ENCODE data around the gene ZC3H14.

The ZC3H14 gene

DNA sequence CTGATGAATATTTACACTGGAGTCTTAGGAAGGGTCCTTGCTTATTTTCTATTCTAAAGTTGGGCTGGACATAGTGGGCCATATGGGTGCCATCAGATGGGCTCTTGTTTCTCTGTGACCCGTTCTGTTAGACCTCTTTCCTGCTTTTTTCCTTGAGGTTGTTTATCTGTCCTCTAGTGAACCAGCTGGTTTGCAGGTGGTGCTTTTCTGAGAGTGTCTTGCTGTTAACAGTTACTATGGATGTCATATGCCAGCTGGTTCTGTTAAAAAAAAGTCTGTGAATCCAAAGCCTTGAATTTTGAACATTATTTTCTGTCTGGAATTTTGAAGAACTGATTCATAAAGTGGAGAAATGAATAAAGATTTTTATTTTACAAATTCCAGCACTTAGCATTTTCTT lies 29.2 kb downstream of the ZC3H14 start:
- Histone ChIP-seq H3K27ac (ENCODE audit: low read length) (no peak overlapping the region), H3K36me3 (ENCODE audit: control insufficient read depth, low read depth, low read length) (peaks cover 78% of the 10 kb centered on the region)

DNA sequence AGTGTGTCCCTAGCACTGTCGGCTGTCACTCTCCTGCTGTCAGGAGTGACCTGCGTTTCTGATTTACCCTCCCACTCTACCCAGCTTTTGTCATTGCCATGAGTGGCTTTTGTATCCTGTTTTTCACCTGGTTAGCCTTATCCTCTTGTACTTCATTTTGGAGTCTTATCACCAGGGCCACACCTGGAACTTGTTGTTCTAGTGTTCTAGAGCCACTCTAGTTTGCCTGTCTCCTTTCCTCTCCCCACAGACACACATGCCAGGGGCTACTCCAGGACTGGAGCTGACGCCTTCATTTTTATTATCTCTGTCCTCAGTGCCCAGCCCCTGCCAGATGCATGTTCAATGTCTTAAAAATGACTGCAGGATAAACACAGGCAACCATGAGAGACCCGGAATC lies 34.2 kb downstream of the ZC3H14 start:
- Histone ChIP-seq H3K27ac (ENCODE audit: low read length) (no peak overlapping the region), H3K36me3 (ENCODE audit: control insufficient read depth, low read depth, low read length) (peaks cover 81% of the 10 kb centered on the region), H3K27me3 (ENCODE audit: control insufficient read depth, insufficient read depth, low read length) (no peaks in the 10 kb centered on the region), H3K4me3 (ENCODE audit: low read length) (no peak overlapping the region), H3K9ac (ENCODE audit: low read length) (no peak overlapping the region), H3K4me1 (ENCODE audit: control insufficient read depth, low read depth, low read length) (no peaks in the 10 kb centered on the region), H3K9me3 (ENCODE audit: control insufficient read depth, low read depth, low read length) (no peaks in the 10 kb centered on the region)

More for the DNA sequence above, 29.2 kb downstream of the ZC3H14 start:
- no peaks in the 10 kb centered on the region for H3K9me3 ChIP-seq (ENCODE audit: control insufficient read depth, low read depth, low read length)
- H3K4me3 ChIP-seq (ENCODE audit: low read length), result no peak overlapping the region
- no peaks in the 10 kb centered on the region for H3K27me3 ChIP-seq (ENCODE audit: control insufficient read depth, insufficient read depth, low read length)
- no peaks in the 10 kb centered on the region for H3K4me1 ChIP-seq (ENCODE audit: control insufficient read depth, low read depth, low read length)
- no peak overlapping the region for H3K9ac ChIP-seq (ENCODE audit: low read length)

DNA sequence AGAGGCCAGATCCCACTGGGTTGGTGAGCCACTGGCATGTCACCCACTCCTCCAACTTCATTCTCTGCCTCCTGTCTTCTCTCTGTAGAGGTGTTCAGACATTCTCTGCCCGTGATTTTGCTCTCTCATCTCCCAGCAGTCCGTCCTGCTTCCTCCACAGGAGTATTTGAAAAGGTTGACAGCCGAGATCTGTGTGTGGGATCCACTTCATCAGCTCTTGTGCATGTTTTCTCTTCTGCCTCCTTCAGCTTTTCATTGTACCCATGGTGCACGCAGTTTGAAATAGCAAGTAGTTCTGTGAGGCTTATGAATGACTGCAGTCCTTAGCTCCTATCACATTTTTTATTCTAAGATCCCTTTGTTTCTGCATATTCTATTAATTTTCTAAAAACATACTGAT lies 34.8 kb downstream of the ZC3H14 start:
- Histone ChIP-seq H3K9me3 (ENCODE audit: control insufficient read depth, low read depth, low read length) (no peaks in the 10 kb centered on the region), H3K36me3 (ENCODE audit: control insufficient read depth, low read depth, low read length) (peaks cover 84% of the 10 kb centered on the region), H3K27ac (ENCODE audit: low read length) (no peak overlapping the region), H3K9ac (ENCODE audit: low read length) (no peak overlapping the region), H3K27me3 (ENCODE audit: control insufficient read depth, insufficient read depth, low read length) (no peaks in the 10 kb centered on the region), H3K4me1 (ENCODE audit: control insufficient read depth, low read depth, low read length) (no peaks in the 10 kb centered on the region), H3K4me3 (ENCODE audit: low read length) (no peak overlapping the region)

DNA sequence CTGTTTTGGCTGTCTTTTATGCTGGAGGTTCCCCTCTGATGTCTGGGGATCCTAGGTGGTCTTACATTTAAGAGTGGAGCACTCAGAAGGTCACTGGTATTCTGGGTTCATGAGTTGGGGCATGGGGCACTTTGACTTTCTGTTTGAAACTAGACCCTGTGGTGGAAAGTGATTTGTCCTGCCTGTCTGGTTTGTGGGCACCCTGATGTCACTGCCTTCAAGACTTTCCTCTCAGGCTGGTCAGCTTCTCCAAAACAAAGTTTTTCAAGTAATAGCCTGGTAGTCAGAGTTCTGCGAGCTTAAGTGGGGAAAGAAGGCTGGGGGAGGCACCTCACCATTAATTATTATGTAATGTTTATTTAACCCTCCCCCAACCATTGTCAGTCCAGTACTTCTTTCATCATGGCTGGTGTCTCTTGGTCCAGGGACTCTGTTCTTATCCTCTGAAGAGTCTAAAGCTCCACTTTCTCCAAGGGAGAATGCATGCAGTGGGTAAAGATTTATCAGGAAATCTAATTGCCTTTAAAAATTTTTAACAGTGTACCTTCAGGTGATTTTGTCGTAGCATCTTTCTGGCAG lies 35.3 kb downstream of the ZC3H14 start:
- Histone ChIP-seq H3K9ac (ENCODE audit: low read length) (no peak overlapping the region), H3K27ac (ENCODE audit: low read length) (no peak overlapping the region), H3K4me1 (ENCODE audit: control insufficient read depth, low read depth, low read length) (no peaks in the 10 kb centered on the region), H3K4me3 (ENCODE audit: low read length) (no peak overlapping the region), H3K27me3 (ENCODE audit: control insufficient read depth, insufficient read depth, low read length) (no peaks in the 10 kb centered on the region), H3K9me3 (ENCODE audit: control insufficient read depth, low read depth, low read length) (no peaks in the 10 kb centered on the region), H3K36me3 (ENCODE audit: control insufficient read depth, low read depth, low read length) (peaks cover 90% of the 10 kb centered on the region)

DNA sequence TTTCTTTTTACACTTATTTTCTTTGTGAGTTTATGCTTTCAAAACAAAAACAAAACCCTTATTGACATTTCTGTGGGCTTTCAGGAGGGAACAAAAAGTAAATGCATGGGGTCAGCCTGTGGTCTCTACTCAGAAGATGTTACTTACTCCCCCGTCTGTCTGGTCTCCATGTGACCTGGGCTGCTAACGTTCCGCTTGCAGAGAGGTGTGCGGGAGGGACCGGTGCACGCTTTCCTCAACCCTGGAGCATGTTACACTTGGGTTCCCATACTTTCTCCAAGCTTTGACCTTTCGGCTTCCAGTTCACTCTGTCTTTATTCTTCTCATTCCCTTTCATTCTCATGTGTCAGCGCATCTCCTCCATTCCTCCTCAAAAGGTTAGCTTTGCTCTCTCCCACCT lies 36.5 kb downstream of the ZC3H14 start:
- Histone ChIP-seq H3K36me3 (ENCODE audit: control insufficient read depth, low read depth, low read length) (peaks cover 93% of the 10 kb centered on the region), H3K27ac (ENCODE audit: low read length) (no peak overlapping the region)

DNA sequence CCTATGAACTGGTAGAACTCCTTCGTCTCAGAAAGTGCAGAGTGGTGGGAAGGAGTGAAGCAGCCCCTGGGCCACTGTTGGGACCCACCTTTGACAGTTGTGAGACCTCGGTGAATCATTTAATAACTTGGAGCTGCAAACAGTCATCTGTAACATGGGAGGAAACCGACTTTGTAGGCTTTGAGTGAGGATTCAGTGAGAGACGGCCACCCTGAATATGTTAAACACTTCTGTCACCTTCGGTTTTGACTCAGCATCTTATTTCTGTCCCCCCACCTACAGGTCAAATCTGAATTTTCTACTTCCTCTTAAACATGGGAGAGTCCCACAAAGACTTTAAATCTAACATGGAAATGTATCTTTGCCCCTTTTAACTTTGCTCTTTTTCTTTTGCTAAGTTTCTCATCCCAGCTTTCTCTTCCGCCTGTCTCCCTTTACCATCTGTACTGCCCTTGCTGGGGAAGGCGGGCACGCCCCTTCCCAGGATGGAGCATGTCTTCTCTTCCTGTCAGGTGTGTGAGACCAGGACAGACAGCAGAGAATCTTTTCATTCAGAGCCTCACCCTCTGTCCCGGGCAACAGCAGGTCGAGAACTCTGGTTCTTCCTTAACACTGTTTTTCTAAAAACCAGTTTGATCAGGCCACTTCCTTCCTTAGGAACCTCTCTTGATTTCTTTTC lies 37.1 kb downstream of the ZC3H14 start:
- no peaks in the 10 kb centered on the region for H3K9me3 ChIP-seq (ENCODE audit: control insufficient read depth, low read depth, low read length)
- no peak overlapping the region for H3K4me3 ChIP-seq (ENCODE audit: low read length)
- H3K9ac ChIP-seq (ENCODE audit: low read length), result no peak overlapping the region
- H3K27me3 ChIP-seq (ENCODE audit: control insufficient read depth, insufficient read depth, low read length), result no peaks in the 10 kb centered on the region
- H3K27ac ChIP-seq (ENCODE audit: low read length), result no peak overlapping the region
- peaks cover 93% of the 10 kb centered on the region for H3K36me3 ChIP-seq (ENCODE audit: control insufficient read depth, low read depth, low read length)
- no peaks in the 10 kb centered on the region for H3K4me1 ChIP-seq (ENCODE audit: control insufficient read depth, low read depth, low read length)

More for the DNA sequence above, 36.5 kb downstream of the ZC3H14 start:
- Histone ChIP-seq H3K4me3 (ENCODE audit: low read length) (no peak overlapping the region), H3K4me1 (ENCODE audit: control insufficient read depth, low read depth, low read length) (no peaks in the 10 kb centered on the region), H3K27me3 (ENCODE audit: control insufficient read depth, insufficient read depth, low read length) (no peaks in the 10 kb centered on the region), H3K9me3 (ENCODE audit: control insufficient read depth, low read depth, low read length) (no peaks in the 10 kb centered on the region), H3K9ac (ENCODE audit: low read length) (no peak overlapping the region)

DNA sequence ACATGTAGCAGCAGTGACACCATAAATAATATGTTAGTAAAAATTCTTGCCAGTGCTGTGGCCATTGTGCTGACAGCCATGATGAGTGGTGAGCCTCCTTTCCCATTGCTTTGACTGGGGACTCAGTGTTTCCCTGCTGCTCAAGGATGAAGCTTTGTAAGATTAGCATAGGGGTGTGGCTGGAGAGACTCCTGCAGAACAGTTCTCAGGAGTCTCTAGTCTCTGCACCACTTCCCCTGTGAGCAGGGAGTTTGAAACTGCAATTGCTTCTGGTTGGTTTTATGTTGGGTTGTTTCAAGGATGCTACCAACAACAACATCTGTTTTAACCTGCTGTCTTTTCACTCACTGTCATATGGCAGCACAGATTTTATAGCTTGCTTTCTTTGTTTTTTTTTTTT lies 41.4 kb downstream of the ZC3H14 start:
- Histone ChIP-seq H3K9ac (ENCODE audit: low read length) (no peak overlapping the region), H3K4me3 (ENCODE audit: low read length) (no peak overlapping the region), H3K4me1 (ENCODE audit: control insufficient read depth, low read depth, low read length) (no peaks in the 10 kb centered on the region), H3K9me3 (ENCODE audit: control insufficient read depth, low read depth, low read length) (no peaks in the 10 kb centered on the region), H3K27ac (ENCODE audit: low read length) (no peak overlapping the region), H3K36me3 (ENCODE audit: control insufficient read depth, low read depth, low read length) (peaks cover 92% of the 10 kb centered on the region), H3K27me3 (ENCODE audit: control insufficient read depth, insufficient read depth, low read length) (no peaks in the 10 kb centered on the region)

DNA sequence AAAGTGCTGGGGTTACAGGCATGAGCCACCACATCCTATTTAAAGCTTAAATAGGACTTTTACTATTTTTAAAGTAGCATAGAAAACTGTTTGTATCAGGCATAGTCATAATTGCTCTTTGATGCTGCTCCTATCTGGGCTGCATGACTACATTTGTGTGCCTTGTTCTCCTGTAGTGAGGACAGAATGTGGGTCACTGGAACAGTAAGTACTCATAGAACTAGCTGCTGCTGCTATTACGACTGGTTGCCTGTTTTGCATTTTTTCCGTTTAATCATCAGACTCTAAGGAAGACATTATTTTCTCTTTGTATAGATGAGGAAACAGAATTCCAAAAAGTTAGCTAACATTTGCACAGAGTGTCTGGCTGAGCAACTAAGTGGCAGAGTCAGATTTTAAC lies 42.8 kb downstream of the ZC3H14 start:
- peaks cover 93% of the 10 kb centered on the region for H3K36me3 ChIP-seq (ENCODE audit: control insufficient read depth, low read depth, low read length)
- H3K9me3 ChIP-seq (ENCODE audit: control insufficient read depth, low read depth, low read length), result no peaks in the 10 kb centered on the region
- H3K27me3 ChIP-seq (ENCODE audit: control insufficient read depth, insufficient read depth, low read length), result no peaks in the 10 kb centered on the region
- H3K27ac ChIP-seq (ENCODE audit: low read length), result no peak overlapping the region
- H3K4me3 ChIP-seq (ENCODE audit: low read length), result no peak overlapping the region
- no peaks in the 10 kb centered on the region for H3K4me1 ChIP-seq (ENCODE audit: control insufficient read depth, low read depth, low read length)
- H3K9ac ChIP-seq (ENCODE audit: low read length), result no peak overlapping the region

DNA sequence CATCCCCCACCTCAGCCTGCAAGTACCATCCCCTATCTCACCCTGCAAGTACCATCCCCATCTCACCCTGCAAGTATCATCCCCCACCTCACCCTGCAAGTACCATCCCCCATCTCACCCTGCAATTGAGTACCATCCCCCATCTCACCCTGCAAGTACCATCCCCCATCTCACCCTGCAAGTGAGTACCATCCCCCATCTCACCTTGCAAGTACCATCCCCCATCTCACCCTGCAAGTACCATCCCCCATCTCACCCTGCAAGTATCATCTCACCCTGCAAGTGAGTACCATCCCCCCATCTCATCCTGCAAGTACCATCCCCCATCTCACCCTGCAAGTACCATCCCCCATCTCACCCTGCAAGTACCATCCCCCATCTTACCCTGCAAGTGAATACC lies 45.0 kb downstream of the ZC3H14 start:
- H3K9me3 ChIP-seq (ENCODE audit: control insufficient read depth, low read depth, low read length), result no peaks in the 10 kb centered on the region
- no peaks in the 10 kb centered on the region for H3K4me1 ChIP-seq (ENCODE audit: control insufficient read depth, low read depth, low read length)
- H3K4me3 ChIP-seq (ENCODE audit: low read length), result no peak overlapping the region
- no peak overlapping the region for H3K9ac ChIP-seq (ENCODE audit: low read length)
- H3K27me3 ChIP-seq (ENCODE audit: control insufficient read depth, insufficient read depth, low read length), result no peaks in the 10 kb centered on the region
- H3K36me3 ChIP-seq (ENCODE audit: control insufficient read depth, low read depth, low read length), result peaks cover 93% of the 10 kb centered on the region
- H3K27ac ChIP-seq (ENCODE audit: low read length), result no peak overlapping the region

DNA sequence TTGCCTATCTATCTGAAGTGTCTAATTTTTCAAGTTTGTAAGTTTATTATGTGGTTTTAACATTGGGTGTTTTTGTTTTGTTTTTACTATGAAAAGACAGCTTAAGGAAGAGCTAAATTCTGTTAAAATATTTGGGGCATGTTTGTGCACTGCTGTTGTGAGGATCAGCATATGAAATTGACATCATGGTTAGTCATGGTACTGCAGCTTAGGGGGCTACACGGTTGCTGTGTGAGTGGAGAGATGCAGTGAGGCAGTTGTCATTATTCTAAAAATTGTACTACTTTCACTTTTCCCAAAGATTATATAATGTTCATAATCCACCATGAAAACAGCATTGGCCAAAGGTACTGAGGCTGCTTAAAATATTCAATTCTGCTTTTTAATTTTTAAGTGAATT lies 49.0 kb downstream of the ZC3H14 start:
- no peak overlapping the region for H3K4me3 ChIP-seq (ENCODE audit: low read length)
- H3K36me3 ChIP-seq (ENCODE audit: control insufficient read depth, low read depth, low read length), result peaks cover 76% of the 10 kb centered on the region

DNA sequence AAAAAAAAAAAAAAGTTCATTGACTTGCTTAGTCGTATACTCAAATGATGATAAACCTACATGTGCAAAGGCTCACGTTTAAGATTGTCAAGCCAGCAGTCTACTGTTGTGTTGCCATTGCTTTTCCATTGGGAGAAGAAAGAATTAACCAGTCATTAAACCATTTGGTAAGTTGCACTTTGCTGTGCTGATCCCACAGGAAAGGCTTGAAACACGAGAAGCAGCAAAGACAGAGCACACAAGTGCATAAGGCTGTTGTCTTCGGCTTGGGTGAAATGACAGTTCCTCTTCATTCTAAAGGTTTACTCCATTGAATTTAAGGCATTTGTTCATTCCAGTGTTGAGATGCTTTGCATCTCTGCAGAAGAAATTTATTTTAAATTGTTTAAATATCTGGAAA lies 50.1 kb downstream of the ZC3H14 start:
- Histone ChIP-seq H3K9ac (ENCODE audit: low read length) (no peak overlapping the region), H3K36me3 (ENCODE audit: control insufficient read depth, low read depth, low read length) (peaks cover 64% of the 10 kb centered on the region), H3K9me3 (ENCODE audit: control insufficient read depth, low read depth, low read length) (no peaks in the 10 kb centered on the region), H3K27ac (ENCODE audit: low read length) (no peak overlapping the region), H3K4me3 (ENCODE audit: low read length) (no peak overlapping the region), H3K27me3 (ENCODE audit: control insufficient read depth, insufficient read depth, low read length) (no peaks in the 10 kb centered on the region), H3K4me1 (ENCODE audit: control insufficient read depth, low read depth, low read length) (peaks cover 4% of the 10 kb centered on the region)

More for the DNA sequence above, 49.0 kb downstream of the ZC3H14 start:
- Histone ChIP-seq H3K4me1 (ENCODE audit: control insufficient read depth, low read depth, low read length) (no peaks in the 10 kb centered on the region), H3K9me3 (ENCODE audit: control insufficient read depth, low read depth, low read length) (no peaks in the 10 kb centered on the region), H3K9ac (ENCODE audit: low read length) (no peak overlapping the region), H3K27me3 (ENCODE audit: control insufficient read depth, insufficient read depth, low read length) (no peaks in the 10 kb centered on the region), H3K27ac (ENCODE audit: low read length) (no peak overlapping the region)

DNA sequence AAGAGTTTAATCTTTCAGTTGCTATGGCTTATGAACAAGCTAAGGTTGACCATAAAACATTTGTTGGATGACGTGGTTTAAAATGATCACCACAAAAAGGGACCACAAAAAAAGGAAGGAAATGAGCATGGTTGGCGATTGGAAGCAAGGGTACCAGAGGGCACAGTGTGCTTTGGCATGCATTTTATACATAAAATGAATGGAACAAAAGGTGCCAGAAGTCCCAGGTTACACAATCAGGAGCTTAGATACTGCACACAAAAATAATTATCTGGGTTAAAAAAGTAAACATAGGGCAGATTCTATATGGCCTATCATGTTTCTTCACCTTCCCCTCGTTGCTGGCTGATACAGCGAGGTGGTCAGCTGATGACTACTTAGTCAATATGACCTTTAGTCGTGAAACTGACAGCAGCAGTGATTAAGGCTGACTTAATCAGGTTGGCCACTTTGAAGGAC lies 50.7 kb downstream of the ZC3H14 start:
- H3K27ac ChIP-seq (ENCODE audit: low read length), result no peak overlapping the region
- no peak overlapping the region for H3K9ac ChIP-seq (ENCODE audit: low read length)
- H3K4me1 ChIP-seq (ENCODE audit: control insufficient read depth, low read depth, low read length), result peaks cover 10% of the 10 kb centered on the region
- no peaks in the 10 kb centered on the region for H3K9me3 ChIP-seq (ENCODE audit: control insufficient read depth, low read depth, low read length)
- H3K27me3 ChIP-seq (ENCODE audit: control insufficient read depth, insufficient read depth, low read length), result no peaks in the 10 kb centered on the region
- H3K36me3 ChIP-seq (ENCODE audit: control insufficient read depth, low read depth, low read length), result peaks cover 58% of the 10 kb centered on the region
- no peak overlapping the region for H3K4me3 ChIP-seq (ENCODE audit: low read length)
